GM04504 (cell line): ENCODE results near the gene HASPIN.

ENCODE experiments used
- DNase-seq: peaks from one replicate; pipeline ENCODE4 v3.0.0-alpha.2; 2012; ENCODE audit warnings: low read depth

HASPIN gene

DNA sequence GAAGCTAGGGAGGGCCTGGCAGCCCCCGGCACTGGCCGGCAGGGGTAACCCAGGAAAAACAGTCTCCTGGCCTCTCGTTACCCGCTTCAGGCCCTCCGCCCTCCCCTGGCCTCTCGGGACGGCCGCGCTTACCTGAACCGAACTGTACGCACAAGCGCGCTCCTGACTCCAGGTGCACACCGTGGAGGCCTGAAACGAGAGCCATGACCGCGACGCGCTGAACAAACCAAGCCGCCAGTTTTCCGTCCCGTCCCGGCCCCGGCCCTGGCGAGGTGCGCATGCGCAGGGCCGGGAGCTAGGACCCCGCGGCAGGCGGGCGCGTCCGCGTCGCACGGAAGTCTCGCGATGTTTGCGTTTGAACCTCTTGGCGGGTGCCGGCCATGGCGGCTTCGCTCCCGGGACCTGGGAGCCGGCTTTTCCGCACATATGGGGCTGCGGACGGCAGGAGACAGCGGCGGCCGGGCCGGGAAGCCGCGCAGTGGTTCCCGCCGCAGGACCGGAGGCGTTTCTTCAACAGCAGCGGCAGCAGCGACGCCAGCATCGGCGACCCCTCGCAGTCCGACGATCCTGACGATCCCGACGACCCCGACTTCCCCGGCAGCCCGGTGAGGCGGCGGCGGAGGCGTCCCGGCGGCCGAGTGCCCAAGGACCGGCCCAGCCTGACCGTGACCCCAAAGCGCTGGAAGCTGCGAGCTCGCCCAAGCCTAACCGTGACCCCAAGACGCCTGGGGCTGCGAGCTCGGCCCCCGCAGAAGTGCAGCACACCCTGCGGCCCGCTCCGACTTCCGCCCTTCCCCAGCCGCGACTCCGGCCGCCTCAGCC is at the start of gene HASPIN:
TSS of gene HASPIN (plus strand) at position 348 of the 822 bp plus-strand sequence. CDS start at position 381, 33 bp downstream.
- peak; percentile 67 for DNase-seq

DNA sequence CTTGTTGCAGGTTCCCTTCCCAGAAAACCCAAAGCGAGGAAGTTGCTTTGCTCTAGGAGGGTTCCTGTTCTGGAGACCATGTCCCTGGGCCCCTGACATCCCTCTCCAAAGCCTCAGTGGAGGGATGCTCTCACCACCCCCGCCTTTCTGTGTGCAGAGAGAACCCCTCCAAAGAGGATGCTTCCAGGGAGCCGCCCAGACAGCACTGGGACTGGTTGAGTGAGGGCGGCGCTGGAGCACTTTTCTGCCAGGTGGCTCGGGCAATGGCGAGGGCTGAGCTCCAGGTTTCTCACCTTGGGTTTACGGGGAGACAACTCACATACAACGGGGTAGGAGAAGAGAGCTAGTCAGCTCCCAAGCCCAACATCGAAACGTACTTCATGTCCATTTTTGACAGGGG is 47.8 kb upstream of the HASPIN start:
- DNase-seq: no peak

DNA sequence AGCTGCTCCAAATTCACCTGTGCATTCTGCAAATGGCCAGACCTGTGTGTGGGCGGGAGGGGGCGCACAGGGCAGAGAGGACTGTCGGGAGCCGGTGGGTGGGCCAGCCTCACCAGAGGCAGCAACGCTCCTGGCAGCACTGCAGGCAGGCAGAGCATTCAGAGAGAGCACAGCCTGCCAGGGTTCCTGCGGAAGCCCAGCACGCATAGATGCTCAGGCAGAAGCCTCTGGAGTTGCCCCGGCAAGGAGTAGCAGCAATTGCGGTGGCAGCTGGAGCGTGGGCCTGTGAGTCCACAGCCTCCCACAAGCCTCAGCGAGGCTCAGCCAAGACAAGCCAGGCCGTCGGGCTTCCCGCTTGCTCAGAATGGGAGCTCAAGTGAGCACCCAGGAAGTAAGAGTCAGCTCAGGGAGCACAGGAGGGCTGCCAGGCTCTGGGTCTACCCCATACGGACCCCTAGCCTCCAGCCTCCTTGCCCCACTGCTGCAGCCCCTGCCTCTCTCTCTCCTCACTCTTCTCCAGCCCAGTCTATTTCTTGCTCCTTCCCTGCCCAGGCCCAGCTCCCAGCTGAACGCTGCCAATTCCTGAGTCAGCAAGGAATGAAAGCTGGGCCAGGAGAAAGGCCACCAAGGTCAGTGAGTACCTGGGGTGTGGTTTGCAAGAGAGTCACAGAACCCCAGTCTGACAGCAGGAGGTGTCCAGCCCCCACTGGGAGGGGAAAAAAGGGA is 45.4 kb upstream of the HASPIN start:
- no peak for DNase-seq

DNA sequence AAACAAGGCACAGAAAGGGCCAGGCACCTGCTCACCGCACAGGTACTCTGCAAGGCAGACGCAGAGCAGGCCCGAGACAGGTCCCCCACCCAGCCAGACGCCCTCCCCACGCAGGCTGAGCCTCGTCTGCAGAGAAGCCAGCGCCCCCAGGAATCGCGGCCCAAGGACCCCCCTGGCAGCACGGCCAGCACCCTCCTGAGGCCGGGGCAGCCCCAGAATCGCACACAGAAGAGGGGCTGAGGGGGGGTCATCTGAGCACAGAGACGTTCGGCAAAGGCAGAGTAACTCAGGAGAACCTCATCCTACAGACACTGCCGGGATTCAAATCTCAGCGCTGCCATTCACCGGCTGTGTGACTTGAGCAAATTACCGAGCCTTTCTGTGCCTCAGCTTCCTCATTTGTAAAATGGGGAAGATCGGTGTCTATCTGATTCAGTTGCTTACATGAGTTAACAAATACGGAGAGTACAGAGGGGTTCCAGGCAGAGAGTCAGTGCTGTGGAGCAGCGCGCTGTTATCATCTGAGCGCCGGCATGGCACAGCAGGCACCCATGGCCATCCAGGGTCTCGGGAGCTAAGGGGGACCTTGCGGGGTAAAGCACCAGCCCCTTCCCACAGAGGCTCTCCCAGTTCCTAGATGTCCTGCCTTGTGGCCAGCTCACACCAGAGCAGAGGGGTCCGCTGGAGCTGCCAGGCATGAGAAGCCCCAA is 44.7 kb upstream of the HASPIN start:
- no peak for DNase-seq

DNA sequence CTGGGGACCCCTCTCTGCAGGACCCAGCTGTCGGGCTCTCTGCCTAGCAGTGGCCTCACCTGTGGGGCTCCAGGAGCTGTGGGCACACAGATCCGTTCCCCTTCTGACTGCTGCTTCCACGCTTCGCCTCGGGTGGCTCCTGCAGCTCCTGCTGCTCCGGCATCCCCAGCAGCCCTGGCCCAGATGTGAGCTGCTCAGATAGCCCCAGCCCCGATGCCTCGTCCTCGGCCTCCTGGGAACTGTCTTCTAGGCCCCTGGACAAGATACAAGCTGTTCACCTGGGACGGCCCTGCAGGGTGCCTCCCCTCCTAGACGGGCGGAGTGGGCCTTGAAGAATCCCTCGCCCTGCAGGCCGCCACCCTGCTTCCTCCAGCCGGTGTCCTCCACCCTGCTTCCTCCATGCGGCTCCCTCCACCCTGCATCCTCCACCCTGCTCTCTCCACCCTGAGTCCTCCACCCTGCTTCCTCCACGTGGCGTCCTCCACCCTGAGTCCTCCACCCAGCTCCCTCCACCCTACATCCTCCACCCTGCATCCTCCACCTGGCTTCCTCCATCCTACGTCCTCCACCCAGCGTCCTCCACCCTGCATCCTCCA is 44.1 kb upstream of the HASPIN start:
- DNase-seq: no peak

DNA sequence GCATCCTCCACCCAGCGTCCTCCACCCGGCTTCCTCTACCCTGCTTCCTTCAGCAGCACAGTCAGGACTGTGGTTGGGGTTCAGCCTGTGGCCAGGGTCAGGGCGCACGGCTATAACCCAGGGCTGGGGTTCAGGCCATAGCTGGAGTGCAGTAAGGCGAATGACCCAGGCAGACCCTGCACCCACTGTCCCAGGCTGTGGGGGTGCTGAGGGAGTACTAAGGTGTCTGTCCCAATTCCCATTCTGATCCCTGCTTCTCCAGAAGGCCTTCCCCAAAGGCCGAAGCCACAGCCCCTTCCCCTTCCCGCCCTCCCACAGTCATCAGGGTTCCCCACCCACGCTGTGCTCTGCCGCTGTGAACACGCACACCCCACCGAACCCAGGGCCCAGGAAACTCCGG is 42.6 kb upstream of the HASPIN start:
- DNase-seq: no peak

DNA sequence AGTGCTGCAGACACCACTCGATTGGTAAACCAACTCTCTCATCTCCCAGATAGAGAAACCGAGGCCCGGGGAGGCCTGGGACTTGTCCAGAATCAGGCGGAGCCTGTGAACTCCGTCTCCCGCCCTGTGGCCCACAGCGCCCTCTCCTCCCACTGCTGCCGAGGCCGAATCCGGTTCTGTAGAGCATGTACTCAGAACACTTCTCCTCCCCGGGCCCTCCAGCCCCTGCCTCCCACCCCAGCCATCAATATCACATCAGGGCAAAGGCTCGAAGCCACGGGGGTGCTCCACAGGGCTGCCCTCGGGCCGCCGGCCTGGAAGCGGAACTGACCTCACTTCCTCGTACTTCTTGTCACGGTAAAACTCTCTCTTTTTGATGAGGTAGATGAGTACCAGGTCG is 42.1 kb upstream of the HASPIN start:
- no peak for DNase-seq

DNA sequence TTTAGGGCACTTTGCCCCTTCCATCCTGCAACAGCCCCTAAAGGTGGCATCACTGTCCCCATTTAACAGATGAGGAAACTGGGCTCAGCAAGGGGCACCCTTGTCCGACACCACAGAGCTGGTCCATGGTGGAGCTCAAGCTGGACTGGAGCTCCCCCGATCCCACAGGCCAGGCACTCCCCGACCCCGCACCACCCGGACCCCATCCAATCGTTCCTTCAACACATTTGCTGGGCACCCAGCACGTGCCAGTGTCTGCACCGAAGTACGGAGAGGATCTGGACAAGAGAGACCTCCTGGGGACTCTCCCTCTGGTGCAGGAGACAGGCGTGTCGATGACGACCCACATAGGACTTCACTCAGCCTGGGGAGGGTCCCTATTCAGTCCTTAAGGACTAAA is 41.7 kb upstream of the HASPIN start:
- DNase-seq: no peak

DNA sequence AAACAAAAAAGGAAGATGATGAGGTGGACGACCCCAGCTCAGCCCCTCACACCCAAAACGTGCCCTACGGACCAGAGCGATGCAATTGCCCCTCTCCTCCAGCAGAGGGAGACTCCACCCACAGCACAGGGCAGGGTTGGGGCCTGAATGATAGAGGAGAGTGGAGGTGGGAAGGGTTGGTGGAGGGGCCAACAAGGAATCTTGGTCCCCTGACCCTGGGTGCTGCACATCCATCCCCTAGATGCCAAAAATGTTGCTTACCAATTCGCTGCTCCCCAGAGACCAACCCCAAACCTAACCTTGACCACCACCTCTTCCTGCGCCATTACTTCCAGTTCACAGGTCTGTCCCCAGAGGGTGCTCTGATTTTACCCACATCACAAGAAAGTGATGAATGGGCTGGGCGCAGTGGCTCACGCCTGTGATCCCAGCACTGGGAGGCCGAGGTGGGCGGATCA is 40.6 kb upstream of the HASPIN start:
- DNase-seq: no peak

DNA sequence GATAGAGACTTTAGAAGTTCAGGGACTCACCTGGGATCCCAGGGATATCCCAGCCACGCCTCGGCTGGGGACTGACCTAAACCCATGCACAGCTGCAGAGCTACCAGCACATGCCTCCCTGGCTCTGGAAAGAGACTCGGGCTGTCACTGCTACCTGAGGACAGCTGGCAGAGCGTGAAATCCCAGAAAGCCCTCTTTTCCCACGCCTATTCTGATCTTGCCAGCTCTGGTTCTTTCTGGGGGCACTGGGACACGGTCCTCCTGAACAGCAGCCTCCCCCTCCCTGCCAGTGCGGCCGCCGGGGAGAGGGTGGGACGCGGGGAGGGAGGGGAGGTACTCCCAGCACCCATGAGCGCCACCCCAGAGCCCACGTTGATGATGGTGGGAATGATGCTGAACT is 38.5 kb upstream of the HASPIN start:
- DNase-seq: no peak

DNA sequence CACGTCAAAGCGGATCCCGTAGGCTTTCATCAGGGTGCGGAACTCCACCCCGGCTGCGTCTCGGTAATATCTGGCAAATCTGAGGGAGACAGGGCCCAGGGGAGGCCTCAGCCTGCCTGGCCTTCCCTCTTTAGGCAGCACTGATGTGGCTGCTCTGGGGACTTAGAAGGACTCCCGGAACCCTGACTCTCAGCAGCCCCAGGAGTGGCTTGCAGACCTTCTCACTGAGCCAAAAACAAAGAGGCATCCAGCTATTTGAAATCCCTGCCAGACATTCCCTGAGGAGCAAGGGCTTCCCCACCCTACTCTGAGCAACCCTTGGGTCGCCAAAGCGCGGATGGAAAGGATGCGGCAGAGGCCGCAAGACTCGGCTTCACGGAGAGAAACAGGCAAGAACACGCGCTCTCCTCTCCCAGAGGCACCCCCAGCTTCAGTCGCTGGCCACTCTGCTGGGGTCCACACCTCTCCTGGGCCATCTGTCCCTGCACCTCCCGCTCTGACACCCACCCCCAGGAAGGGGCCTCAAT is 35.6 kb upstream of the HASPIN start:
- DNase-seq: no peak

DNA sequence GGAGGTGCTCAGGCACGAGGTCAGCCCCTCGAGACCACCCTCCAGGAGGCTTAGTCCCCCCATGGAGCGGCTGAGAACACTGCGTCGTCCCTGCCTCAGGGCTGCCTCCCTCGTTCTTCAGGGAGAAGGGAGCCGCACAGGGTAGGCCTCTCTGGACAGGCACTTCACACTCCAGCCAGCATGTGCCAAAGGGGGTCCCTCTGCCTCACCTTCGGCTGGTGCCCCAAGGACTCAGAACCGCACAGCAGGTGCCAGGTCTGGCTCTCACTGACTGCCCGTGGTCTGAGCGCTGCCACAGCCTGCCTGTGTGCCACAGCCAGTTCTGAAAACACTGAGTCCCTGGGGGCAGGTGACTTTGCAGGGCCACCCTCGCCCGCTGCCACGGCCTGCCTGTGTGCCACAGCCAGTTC is 34.8 kb upstream of the HASPIN start:
- DNase-seq: no peak

DNA sequence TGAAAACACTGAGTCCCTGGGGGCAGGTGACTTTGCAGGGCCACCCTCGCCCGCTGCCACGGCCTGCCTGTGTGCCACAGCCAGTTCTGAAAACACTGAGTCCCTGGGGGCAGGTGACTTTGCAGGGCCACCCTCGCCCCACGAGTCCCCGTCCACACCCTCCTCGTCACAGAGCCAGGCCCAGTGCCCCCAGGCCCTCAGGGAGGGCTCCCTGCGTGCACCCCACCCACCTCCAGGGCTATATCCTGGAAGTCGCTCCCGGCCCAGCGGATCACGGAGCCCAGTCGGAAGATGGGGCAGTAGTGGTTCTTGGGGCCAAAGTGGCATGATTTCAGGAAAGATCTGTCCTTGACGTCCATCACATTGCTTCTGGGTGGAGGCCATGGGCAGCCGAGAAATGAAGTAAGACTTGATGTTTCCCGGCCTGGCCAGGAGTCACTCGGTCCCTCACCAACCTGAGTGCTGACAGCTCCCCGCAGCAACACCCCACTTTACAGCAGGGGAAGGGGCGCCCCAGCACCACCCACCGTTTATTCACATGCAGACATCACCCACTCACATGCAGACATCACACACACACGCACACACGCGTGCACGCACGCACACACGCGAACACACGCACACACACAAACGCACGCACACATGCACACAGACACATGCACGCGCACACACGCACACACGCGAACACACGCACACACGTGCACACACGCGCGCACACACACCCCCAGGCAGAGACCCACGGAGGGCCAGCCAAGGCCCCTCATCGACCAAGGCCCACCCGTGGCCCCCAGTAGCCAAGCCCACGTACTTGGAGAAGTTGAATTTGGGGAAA is 34.2 kb upstream of the HASPIN start:
- no peak for DNase-seq

DNA sequence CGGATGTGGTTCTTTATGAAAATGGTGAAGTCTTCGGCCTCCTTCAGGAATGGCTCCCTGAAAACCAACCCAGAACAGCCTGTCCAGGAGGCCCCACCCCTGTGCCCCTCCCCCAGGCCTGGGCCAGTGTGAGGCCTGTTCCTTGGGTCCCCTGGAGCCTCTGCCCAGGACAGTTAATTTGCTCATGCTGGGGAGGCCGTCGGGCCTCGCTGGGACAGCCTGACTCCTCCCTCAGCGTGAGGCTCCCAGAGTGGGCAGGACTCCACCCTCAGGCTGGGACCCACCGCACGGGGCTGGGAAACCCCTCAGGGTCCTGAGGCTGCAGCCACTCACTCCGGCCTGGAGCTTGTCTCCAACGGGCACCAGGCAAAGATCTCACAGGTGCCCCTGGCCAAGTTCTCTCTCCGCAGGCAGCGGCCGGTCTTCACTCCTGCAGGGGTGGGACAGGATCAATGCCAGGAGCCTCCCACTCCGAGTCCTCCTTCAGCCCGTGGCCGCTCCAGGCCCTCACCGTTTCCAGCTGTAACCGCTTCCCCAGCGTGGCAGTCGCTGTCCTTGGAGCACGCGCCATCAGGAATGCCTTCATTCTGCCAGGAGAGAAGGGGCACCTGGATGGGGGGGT is 33.5 kb upstream of the HASPIN start:
- no peak for DNase-seq

DNA sequence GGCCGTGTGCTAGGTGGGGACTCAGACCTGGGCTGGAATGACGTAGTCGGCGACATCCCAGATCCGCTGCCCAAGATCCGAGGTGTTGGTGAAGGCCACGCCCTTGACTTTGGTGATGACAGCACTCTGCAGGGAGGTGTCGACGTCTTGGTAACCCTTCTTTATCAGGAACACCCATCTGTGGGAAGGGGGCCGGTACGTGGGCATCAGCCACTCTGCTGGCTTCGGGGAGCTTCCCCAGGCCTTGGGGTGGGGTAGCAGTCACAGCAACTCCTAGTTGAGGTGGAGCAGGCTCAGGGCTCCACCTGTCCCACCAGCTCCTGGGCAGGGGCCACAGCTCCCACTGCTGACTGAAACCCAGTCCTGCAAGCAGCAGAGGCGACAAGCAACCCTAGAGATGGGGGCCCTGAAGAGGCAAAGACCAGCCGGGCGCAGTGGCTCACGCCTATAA is 32.1 kb upstream of the HASPIN start:
- DNase-seq: no peak

DNA sequence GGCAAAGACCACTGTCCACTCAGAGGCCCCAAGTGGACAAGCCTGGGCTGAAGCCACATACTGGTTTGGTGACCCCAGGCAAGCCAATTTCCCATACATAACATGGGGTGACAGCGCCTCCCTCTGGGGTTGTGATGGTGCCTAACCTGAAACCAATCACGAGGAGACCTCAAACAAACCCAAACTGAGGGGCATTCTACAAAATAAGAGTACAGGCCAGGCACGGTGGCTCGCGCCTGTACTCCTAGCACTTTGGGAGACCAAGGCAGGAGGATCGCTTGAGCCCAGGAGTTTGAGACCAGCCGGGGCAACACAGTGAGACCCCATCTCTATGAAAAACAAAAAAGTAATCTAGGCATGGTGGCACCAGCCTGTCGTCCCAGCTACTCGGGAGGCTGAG is 31.4 kb upstream of the HASPIN start:
- DNase-seq: no peak

DNA sequence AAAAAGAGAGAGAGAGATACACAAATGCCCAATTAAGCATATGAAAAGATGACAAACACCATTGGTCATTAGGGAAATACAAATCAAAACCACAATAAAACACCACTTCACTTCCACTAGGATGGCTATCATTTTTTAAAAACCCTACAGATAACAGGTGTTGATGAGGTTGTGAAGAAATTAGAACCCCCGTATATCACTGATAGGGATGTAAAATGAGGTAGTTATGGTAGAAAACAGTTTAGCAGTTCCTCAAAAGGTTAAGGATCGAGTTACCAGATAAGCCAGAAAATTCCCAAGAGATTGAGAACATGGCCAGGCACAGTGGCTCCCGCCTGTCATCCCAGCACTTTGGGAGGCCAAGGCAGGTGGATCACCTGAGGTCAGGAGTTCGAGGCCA is 30.6 kb upstream of the HASPIN start:
- DNase-seq: no peak

DNA sequence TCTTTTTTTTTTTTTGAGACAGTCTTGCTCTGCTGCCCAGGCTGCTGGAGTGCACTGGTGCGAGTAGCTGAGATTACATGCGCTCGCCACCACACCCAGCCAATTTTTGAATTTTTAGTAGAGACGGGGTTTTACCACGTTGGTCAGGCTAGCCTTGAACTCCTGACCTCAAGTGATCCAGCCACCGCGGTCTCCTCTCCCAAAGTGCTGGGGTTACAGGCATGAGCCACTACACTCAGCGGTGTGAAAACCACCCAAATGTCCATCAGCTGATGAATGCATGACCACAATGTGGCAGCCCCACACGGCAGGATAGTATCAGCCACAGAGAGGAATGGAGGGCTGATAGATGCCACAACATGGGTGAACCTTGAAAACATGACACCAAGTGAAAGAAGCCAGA is 29.9 kb upstream of the HASPIN start:
- no peak for DNase-seq

DNA sequence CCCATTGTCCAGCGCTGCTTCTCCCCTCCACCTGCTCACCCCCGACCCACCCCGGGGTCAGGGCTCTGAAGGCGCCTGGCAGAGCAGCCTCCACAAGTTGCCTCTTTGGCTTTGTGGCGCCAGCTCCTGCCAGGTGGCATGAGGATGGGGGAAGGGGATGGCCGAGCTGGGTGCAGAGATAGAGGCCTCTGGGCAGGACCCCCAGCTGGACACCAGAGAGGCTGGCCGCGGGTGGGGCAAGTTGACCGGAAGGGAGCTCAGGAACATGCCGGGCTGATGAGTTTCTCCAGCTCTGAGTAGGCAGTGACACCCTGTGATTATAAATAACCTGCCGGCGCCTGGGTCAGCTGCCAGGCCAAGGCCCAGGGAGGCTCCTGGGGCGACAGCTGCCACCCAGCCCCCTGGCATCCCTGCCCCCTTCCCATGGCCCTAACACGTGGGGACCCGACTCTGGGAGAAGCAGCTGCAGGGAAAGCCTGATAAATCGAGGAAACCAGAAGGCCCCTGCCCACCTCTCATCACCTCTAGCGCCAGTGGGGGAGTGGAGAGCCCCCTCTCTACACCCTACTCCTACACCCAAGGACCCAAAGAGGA is 28.5 kb upstream of the HASPIN start:
- DNase-seq: no peak

DNA sequence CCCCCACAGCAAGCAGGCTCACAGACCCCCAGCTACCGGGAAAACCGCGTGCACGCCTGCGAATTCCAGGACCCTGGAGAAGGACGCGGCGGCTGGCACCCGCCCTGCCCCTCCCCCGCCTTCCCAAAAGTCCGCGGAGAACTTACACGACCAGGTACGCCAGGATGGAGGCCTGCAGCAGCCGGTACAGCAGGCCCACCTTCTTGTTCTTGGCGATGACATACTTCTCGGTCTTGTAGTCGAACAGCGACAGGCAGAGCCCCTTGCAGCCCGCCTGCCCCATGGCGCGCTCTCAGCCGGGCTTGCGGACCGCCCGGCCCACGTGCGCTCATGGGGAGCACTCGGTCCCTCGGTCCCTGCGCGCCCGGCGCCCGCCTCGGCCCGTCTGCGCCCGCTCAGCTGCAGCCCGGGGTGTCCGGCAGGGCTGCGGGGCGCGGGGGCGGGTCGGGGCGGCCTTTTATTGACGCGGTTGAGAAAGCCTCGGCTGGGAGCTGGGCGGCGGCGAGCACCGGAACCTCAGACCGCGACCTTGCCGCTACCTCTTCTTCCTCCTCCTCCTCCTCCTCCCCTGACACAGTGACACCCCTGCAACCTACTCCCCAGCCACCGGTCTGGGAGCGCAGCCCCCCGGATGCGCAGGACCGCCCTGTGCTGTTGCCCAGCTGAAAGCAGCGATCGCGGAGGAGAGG is 27.8 kb upstream of the HASPIN start, which contains the start of gene P2RX5:
TSS of gene P2RX5 (minus strand) at position 433 of the 689 bp plus-strand sequence. CDS start at position 283, 150 bp downstream.
- no peak for DNase-seq
